HG03442 (cell line): ENCODE results near the gene GREB1.

Source experiments
- ATAC-seq: cut with Tn5 transposase; IDR thresholded peaks from one replicate; pipeline ENCODE4 v1.9.1; 2021; ENCODE audit warnings: mild to moderate bottlenecking, moderate library complexity; ENCODE audit not compliant: unreplicated experiment

The GREB1 gene

GRCh38 chr2:11596801-11597200, 63.0 kb downstream of the GREB1 start:
- no peak for ATAC-seq

- ATAC-seq: no peak
Measured at GRCh38 chr2:11597538-11598225, 63.8 kb downstream of the GREB1 start.

- ATAC-seq: no peak
Measured at GRCh38 chr2:11598228-11598731, 64.4 kb downstream of the GREB1 start.

DNA sequence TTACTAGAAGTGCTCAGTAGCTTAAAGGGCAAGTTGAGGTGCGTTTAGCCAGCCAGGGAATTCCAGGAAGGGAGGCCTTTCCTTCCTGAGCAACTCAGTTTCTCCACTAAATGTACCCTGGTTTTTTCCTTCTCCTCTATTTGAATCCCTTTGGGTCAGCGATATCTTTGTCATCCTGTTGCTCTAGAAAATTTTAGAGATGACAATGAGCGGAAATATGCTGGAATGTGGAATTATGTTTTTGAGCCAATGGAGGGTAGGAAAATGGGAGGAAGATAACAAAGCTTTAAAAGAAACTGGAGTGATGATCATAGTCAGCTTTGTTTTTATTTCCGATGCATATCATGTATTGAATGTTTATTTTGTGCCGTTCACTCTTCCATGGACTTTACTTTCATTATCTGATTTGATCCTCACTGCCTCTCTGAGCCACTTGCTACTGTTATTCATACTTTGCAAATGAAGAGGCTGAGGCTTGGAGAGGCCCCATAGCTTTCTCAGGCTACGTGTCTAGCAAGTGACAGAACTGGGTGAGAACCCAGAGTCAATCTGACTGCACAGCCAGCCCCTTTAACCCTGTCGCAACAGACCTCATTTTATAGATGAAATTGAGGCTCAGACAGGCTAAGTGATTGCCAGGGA, 68.8 kb downstream of the GREB1 start:
- ATAC-seq: no peak

- ATAC-seq: no peak
Measured at GRCh38 chr2:11610624-11611242, 76.9 kb downstream of the GREB1 start.

- ATAC-seq: no peak
Measured at GRCh38 chr2:11611251-11611650, 77.4 kb downstream of the GREB1 start.

- no peak for ATAC-seq
Measured at GRCh38 chr2:11612553-11613215, 78.8 kb downstream of the GREB1 start.

GRCh38 chr2:11613297-11613696, 79.5 kb downstream of the GREB1 start:
- no peak for ATAC-seq

DNA sequence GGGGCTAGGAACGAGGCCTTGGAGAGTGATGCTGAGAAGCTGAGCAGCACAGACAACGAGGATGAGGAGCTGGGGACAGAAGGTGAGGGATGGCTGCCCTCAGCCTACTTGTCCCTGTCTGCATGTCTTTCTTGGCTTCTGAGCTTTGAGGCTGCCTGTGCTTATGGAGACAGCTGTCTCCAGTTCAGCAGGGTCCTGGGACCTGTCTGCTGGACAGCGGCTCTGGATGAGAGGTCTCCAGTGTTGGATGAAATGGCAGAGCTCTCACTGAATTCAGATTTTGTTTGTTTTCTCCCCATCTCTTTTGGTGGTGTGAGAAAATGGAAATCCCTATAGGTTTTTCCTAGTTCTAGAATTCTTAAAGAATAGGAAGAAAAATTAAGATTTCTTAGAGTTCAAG, 81.4 kb downstream of the GREB1 start:
- no peak for ATAC-seq

GRCh38 chr2:11616097-11616687, 82.3 kb downstream of the GREB1 start:
- ATAC-seq: no peak

- ATAC-seq: no peak
Measured at GRCh38 chr2:11616851-11617415, 83.1 kb downstream of the GREB1 start.

GRCh38 chr2:11617527-11617926, 83.7 kb downstream of the GREB1 start:
- no peak for ATAC-seq

GRCh38 chr2:11617984-11618707, 84.3 kb downstream of the GREB1 start:
- no peak for ATAC-seq

GRCh38 chr2:11618708-11619062, 84.8 kb downstream of the GREB1 start:
- no peak for ATAC-seq

- no peak for ATAC-seq
Measured at GRCh38 chr2:11621410-11621809, 87.6 kb downstream of the GREB1 start.

GRCh38 chr2:11622611-11623010, 88.8 kb downstream of the GREB1 start:
- no peak for ATAC-seq

DNA sequence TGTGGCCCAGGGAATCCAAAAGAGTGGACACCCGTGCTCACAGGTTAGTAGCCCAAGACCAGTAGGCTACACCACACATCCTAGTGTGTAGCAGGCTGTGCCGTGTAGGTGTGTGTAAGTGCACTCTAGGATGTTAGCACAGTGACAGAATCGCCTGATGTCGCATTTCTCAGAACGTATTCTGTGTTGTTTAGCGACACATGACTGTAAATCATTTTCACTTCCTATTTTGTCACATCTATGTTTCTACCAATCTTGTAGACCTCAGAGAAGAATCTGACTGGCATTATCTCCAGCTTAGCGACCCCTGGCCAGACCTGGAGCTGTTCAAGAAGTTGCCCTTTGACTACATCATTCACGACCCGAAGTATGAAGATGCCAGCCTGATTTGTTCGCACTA, 91.0 kb downstream of the GREB1 start:
- ATAC-seq: no peak

- no peak for ATAC-seq
Measured at GRCh38 chr2:11625671-11626070, 91.8 kb downstream of the GREB1 start.

DNA sequence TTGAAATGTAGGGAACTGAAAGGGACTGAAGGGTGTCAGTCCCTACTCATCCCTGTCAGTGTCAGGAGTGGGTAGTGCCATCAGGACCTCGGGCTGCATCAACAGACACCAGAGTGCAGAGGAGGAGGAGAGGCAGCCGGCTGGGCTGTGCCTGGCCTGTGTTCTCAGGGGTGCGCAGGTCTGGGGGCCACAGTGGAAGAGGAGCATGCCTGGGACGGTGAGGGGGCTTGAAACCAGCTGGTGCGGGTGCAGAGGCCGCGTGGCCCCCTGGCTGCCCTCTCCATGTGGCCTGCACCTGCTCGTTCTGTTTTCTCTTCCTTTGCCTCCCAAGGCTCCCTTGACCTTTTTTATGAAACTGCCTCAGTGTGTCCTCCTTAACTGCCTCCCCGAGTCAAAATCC, 94.8 kb downstream of the GREB1 start:
- ATAC-seq: no peak

GRCh38 chr2:11629215-11629614, 95.4 kb downstream of the GREB1 start:
- ATAC-seq: no peak
